C1 segment of cervical spinal cord (tissue), 14 donors: Measurements from ENCODE around the gene GFAP.

Source experiments
- DNase-seq, 14 donors: peaks; one replicate each; lab custom pipeline; 2025; lab: John Stamatoyannopoulos, UW

Gene GFAP

GRCh38 chr17:44865931-44866330 is 49.4 kb downstream of the GFAP start:
- DNase-seq = no peak

DNA sequence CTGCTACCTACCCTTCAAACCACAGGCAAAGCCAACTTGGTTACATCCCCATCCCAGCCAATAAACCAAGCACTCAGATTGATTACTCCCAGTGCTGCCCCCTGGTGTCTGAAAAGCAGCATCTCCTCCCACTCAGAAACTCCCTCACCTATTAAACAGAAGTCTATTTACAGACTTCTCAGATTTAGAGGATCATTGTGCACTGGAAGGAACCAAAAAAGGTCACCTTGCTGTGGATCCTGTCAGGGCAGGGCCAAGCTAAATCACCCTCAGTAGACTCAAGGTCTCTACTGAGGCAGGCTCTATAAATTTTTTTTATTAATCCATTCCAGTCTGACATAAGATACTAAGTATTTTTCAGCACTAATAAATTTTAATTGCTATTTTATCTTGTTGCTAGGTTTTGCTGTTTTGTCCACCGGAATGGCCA is 50.1 kb downstream of the GFAP start:
- peak in 6 of 14 donors; percentile 0 to 63 (median 20) for DNase-seq

GRCh38 chr17:44864831-44865230 is 50.5 kb downstream of the GFAP start:
- no peak for DNase-seq

GRCh38 chr17:44863061-44863918 is 52.0 kb downstream of the GFAP start:
- no peak for DNase-seq

- DNase-seq = no peak
These were observed 52.9 kb downstream of the GFAP start for GRCh38 chr17:44862278-44862914.

DNA sequence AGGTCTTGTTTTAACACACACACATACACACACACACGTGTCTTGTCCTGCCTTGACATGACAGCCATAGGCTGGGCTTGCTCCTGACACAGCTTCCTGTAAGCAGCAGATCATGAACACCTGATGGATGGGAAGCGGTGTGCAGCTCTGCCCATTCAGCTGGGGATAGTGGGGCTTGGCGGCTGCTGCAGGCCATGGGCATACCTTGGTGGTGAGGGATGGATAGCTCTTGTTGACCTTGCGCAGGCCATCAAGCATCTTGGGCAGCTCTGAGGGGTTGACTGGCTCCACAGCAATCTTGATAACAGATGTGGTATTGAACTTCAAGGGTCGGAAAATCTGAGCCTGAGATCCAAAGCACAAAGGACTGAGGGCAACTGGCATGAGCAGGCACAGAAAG is 55.6 kb downstream of the GFAP start:
- no peak for DNase-seq

- no peak for DNase-seq
These were observed 61.1 kb downstream of the GFAP start for GRCh38 chr17:44854192-44854591.
